Inflammatory macrophage (primary cell): ENCODE data around the gene LBX1.

ENCODE experiments used
- DNase-seq, 2 donors: peaks; one replicate each; pipeline ENCODE4 v3.0.0-alpha.2; 2020 to 2022

Gene LBX1

GRCh38 chr10:101224910-101225823 lies 4.1 kb downstream of the LBX1 start:
- no peak for DNase-seq

GRCh38 chr10:101224060-101224909 lies 5.0 kb downstream of the LBX1 start:
- DNase-seq = no peak

GRCh38 chr10:101223274-101224059 lies 5.8 kb downstream of the LBX1 start:
- DNase-seq = no peak

- DNase-seq = peak; percentile 18 to 53
Observed at GRCh38 chr10:101222683-101223273, 6.5 kb downstream of the LBX1 start.

- DNase-seq = no peak
Observed at GRCh38 chr10:101221963-101222531, 7.2 kb downstream of the LBX1 start.

- no peak for DNase-seq
Observed at GRCh38 chr10:101221549-101221948, 7.7 kb downstream of the LBX1 start.

- DNase-seq = no peak
Observed at GRCh38 chr10:101219946-101220451, 9.3 kb downstream of the LBX1 start.

- DNase-seq = no peak
Observed at GRCh38 chr10:101219139-101219945, 9.9 kb downstream of the LBX1 start.

GRCh38 chr10:101218351-101219138 lies 10.7 kb downstream of the LBX1 start:
- DNase-seq = no peak

- peak in 1 of 2 donors; percentile 40 for DNase-seq
Observed at GRCh38 chr10:101217450-101218281, 11.6 kb downstream of the LBX1 start.

GRCh38 chr10:101217044-101217425 lies 12.2 kb downstream of the LBX1 start:
- DNase-seq = no peak

- no peak for DNase-seq
Observed at GRCh38 chr10:101216207-101217043, 12.8 kb downstream of the LBX1 start.

GRCh38 chr10:101215397-101216206 lies 13.7 kb downstream of the LBX1 start:
- DNase-seq = no peak

GRCh38 chr10:101214446-101215396 lies 14.5 kb downstream of the LBX1 start:
- DNase-seq = peak in 1 of 2 donors; percentile 39

GRCh38 chr10:101208543-101208942 lies 20.7 kb downstream of the LBX1 start:
- DNase-seq = no peak

- no peak for DNase-seq
Observed at GRCh38 chr10:101207026-101207425, 22.2 kb downstream of the LBX1 start.
